Measurements from ENCODE around the gene PTCRA.

PTCRA gene

GRCh38 chr6:42936398-42936797 is 20.5 kb downstream of the PTCRA start:
- ATAC-seq, result no peak
- TF ChIP-seq PATZ1 (CRISPR knock-in tag; IDR thresholded peaks at IDR 0.05; ENCODE audit: borderline replicate concordance), result no peak
- no peak for TF ChIP-seq SNAI2 (CRISPR knock-in tag; IDR thresholded peaks at IDR 0.05)
- TF ChIP-seq ZC3H10 (CRISPR knock-in tag; IDR thresholded peaks at IDR 0.05), result no peak
- TF ChIP-seq PPARA (CRISPR knock-in tag; IDR thresholded peaks at IDR 0.05; ENCODE audit: borderline replicate concordance), result no peak
- TF ChIP-seq ZFP30 (CRISPR knock-in tag; IDR thresholded peaks at IDR 0.05), result no peak
- no peak for TF ChIP-seq ESRRG (CRISPR knock-in tag; IDR thresholded peaks at IDR 0.05)
- no peak for TF ChIP-seq CSRNP3 (CRISPR knock-in tag; IDR thresholded peaks at IDR 0.05)
- no peak for TF ChIP-seq CREB5 (CRISPR knock-in tag; IDR thresholded peaks at IDR 0.05; ENCODE audit: low read depth)
- TF ChIP-seq GLIS3 (CRISPR knock-in tag; IDR thresholded peaks at IDR 0.05), result no peak
- TF ChIP-seq ISL1 (CRISPR knock-in tag; IDR thresholded peaks at IDR 0.05), result no peak
- no peak for TF ChIP-seq TCF4 (CRISPR knock-in tag; IDR thresholded peaks at IDR 0.05; ENCODE audit: borderline replicate concordance)

GRCh38 chr6:42937548-42938427 is 21.9 kb downstream of the PTCRA start:
- ATAC-seq, result no peak
- no peak for TF ChIP-seq TOX (CRISPR knock-in tag; IDR thresholded peaks at IDR 0.05; ENCODE audit: borderline replicate concordance)
- no peak for TF ChIP-seq ZFP30 (CRISPR knock-in tag; IDR thresholded peaks at IDR 0.05)
- TF ChIP-seq OSR1 (CRISPR knock-in tag; IDR thresholded peaks at IDR 0.05), result no peak
- TF ChIP-seq BACH2 (CRISPR knock-in tag; IDR thresholded peaks at IDR 0.05; ENCODE audit: borderline replicate concordance), result no peak
- TF ChIP-seq ZNF565 (CRISPR knock-in tag; conservative IDR thresholded peaks at IDR 0.05; ENCODE audit: low read depth), result no peak
- no peak for TF ChIP-seq PPARA (CRISPR knock-in tag; IDR thresholded peaks at IDR 0.05; ENCODE audit: borderline replicate concordance)
- no peak for TF ChIP-seq ZNF8 (CRISPR knock-in tag; IDR thresholded peaks at IDR 0.05)
- TF ChIP-seq POU6F1 (CRISPR knock-in tag; IDR thresholded peaks at IDR 0.05; ENCODE audit: borderline replicate concordance, low read depth), result no peak
- TF ChIP-seq CSRNP3 (CRISPR knock-in tag; IDR thresholded peaks at IDR 0.05), result no peak
- TF ChIP-seq CSDC2 (CRISPR knock-in tag; IDR thresholded peaks at IDR 0.05), result no peak
- no peak for TF ChIP-seq ARNTL (CRISPR knock-in tag; IDR thresholded peaks at IDR 0.05; ENCODE audit: borderline replicate concordance, low read depth)

GRCh38 chr6:42938428-42938796 is 22.6 kb downstream of the PTCRA start:
- ATAC-seq, result no peak
- TF ChIP-seq CREB5 (CRISPR knock-in tag; IDR thresholded peaks at IDR 0.05; ENCODE audit: low read depth), result no peak
- TF ChIP-seq PPARA (CRISPR knock-in tag; IDR thresholded peaks at IDR 0.05; ENCODE audit: borderline replicate concordance), result no peak
- TF ChIP-seq ESRRG (CRISPR knock-in tag; IDR thresholded peaks at IDR 0.05), result no peak
- TF ChIP-seq ZFP30 (CRISPR knock-in tag; IDR thresholded peaks at IDR 0.05), result no peak
- no peak for TF ChIP-seq ZNF8 (CRISPR knock-in tag; IDR thresholded peaks at IDR 0.05)
- TF ChIP-seq PATZ1 (CRISPR knock-in tag; IDR thresholded peaks at IDR 0.05; ENCODE audit: borderline replicate concordance), result no peak
- TF ChIP-seq RARB (CRISPR knock-in tag; IDR thresholded peaks at IDR 0.05), result no peak
- no peak for TF ChIP-seq POU6F1 (CRISPR knock-in tag; IDR thresholded peaks at IDR 0.05; ENCODE audit: borderline replicate concordance, low read depth)
- TF ChIP-seq CSDC2 (CRISPR knock-in tag; IDR thresholded peaks at IDR 0.05), result no peak
- TF ChIP-seq TCF4 (CRISPR knock-in tag; IDR thresholded peaks at IDR 0.05; ENCODE audit: borderline replicate concordance), result no peak
- TF ChIP-seq TOX (CRISPR knock-in tag; IDR thresholded peaks at IDR 0.05; ENCODE audit: borderline replicate concordance), result no peak
- TF ChIP-seq ZNF70 (CRISPR knock-in tag; IDR thresholded peaks at IDR 0.05), result no peak
- no peak for TF ChIP-seq OSR1 (CRISPR knock-in tag; IDR thresholded peaks at IDR 0.05)
- no peak for TF ChIP-seq ZNF565 (CRISPR knock-in tag; conservative IDR thresholded peaks at IDR 0.05; ENCODE audit: low read depth)
- no peak for TF ChIP-seq ZC3H10 (CRISPR knock-in tag; IDR thresholded peaks at IDR 0.05)
- no peak for TF ChIP-seq BACH2 (CRISPR knock-in tag; IDR thresholded peaks at IDR 0.05; ENCODE audit: borderline replicate concordance)
